ENCODE measurements around the gene CD163L1.

CD163L1 gene

GRCh38 chr12:7399089-7399488, 44.9 kb downstream of the CD163L1 start:
- TF ChIP-seq CREB1 (IDR thresholded peaks at IDR 0.05; ENCODE audit: low read depth) (no peak), EP300 (IDR thresholded peaks at IDR 0.05; ENCODE audit: borderline replicate concordance) (no peak), TEAD4 (IDR thresholded peaks at IDR 0.05) (no peak), USF1 (IDR thresholded peaks at IDR 0.05) (no peak), ZBTB7A (IDR thresholded peaks at IDR 0.05; ENCODE audit: low read depth) (no peak)

DNA sequence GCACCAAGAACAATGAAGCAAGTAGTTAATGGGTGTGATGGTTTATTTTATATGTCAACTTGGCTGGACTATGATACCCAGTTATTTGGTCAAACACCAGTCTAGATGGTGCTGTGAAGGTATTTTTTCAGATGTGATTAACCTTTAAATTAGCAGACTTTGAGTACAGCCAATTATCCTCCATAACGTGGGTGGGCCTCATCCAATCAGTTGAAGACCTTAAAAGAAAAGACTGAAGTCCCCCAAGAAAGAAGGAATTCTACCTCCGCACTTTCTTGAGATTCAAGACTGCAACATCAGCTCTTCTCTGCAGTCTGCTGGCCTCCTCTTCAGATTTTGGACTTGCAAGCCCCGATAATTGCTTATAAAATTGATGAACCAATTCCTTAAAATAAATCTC, 47.5 kb downstream of the CD163L1 start:
- TF ChIP-seq EP300 (IDR thresholded peaks at IDR 0.05; ENCODE audit: borderline replicate concordance) (no peak), RAD21 (IDR thresholded peaks at IDR 0.05; ENCODE audit: low read depth) (no peak), ZBTB7A (IDR thresholded peaks at IDR 0.05; ENCODE audit: low read depth) (no peak), EGR1 (IDR thresholded peaks at IDR 0.05) (no peak), TEAD4 (IDR thresholded peaks at IDR 0.05) (no peak), CREB1 (IDR thresholded peaks at IDR 0.05; ENCODE audit: low read depth) (no peak), CEBPB (IDR thresholded peaks at IDR 0.05) (no peak), YY1 (IDR thresholded peaks at IDR 0.05; ENCODE audit: low read depth) (no peak), TAF1 (IDR thresholded peaks at IDR 0.05; ENCODE audit: low read depth) (no peak), FOXM1 (IDR thresholded peaks at IDR 0.05; ENCODE audit: borderline replicate concordance, low read depth) (no peak), USF1 (IDR thresholded peaks at IDR 0.05) (no peak), TCF12 (IDR thresholded peaks at IDR 0.05; ENCODE audit: low read depth) (no peak), NFIC (IDR thresholded peaks at IDR 0.05) (no peak)
- TF ChIP-seq, protein P1, sequence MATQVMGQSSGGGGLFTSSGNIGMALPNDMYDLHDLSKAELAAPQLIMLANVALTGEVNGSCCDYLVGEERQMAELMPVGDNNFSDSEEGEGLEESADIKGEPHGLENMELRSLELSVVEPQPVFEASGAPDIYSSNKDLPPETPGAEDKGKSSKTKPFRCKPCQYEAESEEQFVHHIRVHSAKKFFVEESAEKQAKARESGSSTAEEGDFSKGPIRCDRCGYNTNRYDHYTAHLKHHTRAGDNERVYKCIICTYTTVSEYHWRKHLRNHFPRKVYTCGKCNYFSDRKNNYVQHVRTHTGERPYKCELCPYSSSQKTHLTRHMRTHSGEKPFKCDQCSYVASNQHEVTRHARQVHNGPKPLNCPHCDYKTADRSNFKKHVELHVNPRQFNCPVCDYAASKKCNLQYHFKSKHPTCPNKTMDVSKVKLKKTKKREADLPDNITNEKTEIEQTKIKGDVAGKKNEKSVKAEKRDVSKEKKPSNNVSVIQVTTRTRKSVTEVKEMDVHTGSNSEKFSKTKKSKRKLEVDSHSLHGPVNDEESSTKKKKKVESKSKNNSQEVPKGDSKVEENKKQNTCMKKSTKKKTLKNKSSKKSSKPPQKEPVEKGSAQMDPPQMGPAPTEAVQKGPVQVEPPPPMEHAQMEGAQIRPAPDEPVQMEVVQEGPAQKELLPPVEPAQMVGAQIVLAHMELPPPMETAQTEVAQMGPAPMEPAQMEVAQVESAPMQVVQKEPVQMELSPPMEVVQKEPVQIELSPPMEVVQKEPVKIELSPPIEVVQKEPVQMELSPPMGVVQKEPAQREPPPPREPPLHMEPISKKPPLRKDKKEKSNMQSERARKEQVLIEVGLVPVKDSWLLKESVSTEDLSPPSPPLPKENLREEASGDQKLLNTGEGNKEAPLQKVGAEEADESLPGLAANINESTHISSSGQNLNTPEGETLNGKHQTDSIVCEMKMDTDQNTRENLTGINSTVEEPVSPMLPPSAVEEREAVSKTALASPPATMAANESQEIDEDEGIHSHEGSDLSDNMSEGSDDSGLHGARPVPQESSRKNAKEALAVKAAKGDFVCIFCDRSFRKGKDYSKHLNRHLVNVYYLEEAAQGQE (IDR thresholded peaks at IDR 0.05; ENCODE audit: low read depth): no peak
- TF ChIP-seq, protein P2, sequence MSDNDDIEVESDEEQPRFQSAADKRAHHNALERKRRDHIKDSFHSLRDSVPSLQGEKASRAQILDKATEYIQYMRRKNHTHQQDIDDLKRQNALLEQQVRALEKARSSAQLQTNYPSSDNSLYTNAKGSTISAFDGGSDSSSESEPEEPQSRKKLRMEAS (IDR thresholded peaks at IDR 0.05): no peak

GRCh38 chr12:7395950-7396349, 48.0 kb downstream of the CD163L1 start:
- TF ChIP-seq TAF1 (IDR thresholded peaks at IDR 0.05; ENCODE audit: low read depth): no peak

DNA sequence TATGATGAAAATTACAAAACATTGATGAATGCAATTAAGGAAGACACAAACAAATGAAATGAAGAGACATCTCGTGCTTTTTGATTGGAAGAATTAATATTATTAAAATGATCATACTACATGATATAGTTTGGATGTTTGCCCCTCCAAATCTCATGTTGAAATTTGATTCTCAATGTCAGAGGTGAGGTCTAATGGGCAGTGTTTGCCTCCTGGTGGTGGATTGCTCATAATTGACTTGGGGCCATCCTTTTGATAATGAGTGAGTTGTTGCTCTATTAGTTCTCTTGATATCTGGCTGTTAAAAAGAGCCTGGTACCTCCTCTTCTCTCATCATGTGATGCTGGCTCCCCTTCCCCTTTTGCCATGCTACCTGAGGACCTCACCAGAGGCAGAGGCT, 56.7 kb downstream of the CD163L1 start:
- TF ChIP-seq CEBPB (IDR thresholded peaks at IDR 0.05) (no peak), CREB1 (IDR thresholded peaks at IDR 0.05; ENCODE audit: low read depth) (no peak)

DNA sequence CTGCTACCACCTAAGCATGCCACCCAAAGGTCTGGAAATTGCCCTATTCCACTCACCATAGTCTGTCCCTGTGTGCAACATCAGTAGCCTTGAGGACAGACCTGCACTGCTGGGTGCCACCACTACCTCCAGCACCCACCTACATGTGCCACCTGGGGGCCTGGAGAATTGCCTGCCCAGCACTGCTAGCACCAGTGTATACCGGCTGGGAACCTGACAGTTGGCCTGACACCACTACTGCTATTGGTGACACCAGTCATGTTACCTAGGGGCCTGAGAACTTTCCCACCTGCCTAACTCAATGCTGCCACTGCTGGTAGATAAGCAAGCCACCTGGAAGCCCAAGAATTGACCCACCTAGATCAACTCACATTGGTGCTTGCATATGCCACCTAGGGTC, 60.8 kb downstream of the CD163L1 start:
- TF ChIP-seq EGR1 (IDR thresholded peaks at IDR 0.05) (no peak), CEBPB (IDR thresholded peaks at IDR 0.05) (no peak), CREB1 (IDR thresholded peaks at IDR 0.05; ENCODE audit: low read depth) (no peak), TEAD4 (IDR thresholded peaks at IDR 0.05) (no peak), RAD21 (IDR thresholded peaks at IDR 0.05; ENCODE audit: low read depth) (no peak), NFIC (IDR thresholded peaks at IDR 0.05) (no peak), FOXM1 (IDR thresholded peaks at IDR 0.05; ENCODE audit: borderline replicate concordance, low read depth) (no peak), YY1 (IDR thresholded peaks at IDR 0.05; ENCODE audit: low read depth) (no peak), USF1 (IDR thresholded peaks at IDR 0.05) (no peak), TCF12 (IDR thresholded peaks at IDR 0.05; ENCODE audit: low read depth) (no peak)
- TF ChIP-seq, protein P2 (IDR thresholded peaks at IDR 0.05): no peak
- TF ChIP-seq, protein P1 (IDR thresholded peaks at IDR 0.05; ENCODE audit: low read depth): no peak

DNA sequence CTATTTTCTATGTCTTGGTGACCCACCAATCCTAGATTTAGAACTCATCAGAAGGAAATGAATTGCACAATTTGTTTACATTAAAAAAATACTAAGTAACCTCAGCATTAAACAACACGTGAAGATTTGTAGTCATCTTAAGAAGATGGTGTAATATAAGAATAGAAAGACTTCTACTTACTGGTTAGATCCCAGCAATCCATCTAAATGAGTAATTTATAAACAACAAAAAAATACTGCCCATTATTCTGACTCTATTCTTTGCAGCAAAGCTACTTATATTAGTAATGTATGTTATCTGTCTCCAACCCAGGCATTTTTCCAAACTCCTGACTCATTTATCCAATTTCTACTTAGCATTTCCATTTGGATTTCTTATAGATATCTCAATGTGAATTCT, 67.8 kb downstream of the CD163L1 start:
- no peak for TF ChIP-seq CREB1 (IDR thresholded peaks at IDR 0.05; ENCODE audit: low read depth)
- no peak for TF ChIP-seq CEBPB (IDR thresholded peaks at IDR 0.05)
- TF ChIP-seq USF1 (IDR thresholded peaks at IDR 0.05): no peak
- no peak for TF ChIP-seq ZBTB7A (IDR thresholded peaks at IDR 0.05; ENCODE audit: low read depth)
- TF ChIP-seq EP300 (IDR thresholded peaks at IDR 0.05; ENCODE audit: borderline replicate concordance): no peak
- no peak for TF ChIP-seq TCF12 (IDR thresholded peaks at IDR 0.05; ENCODE audit: low read depth)
